CD4-positive, alpha-beta T cell (primary cell): ENCODE measurements around the gene TTC28. TPM values are rescaled to one million over a fixed set of nuclear protein-coding genes. Genes with fewer than 3 reads are reported as not detected.
"Not testable (repeated sequence)": the region's sequence is repeated elsewhere in the genome, so short reads cannot be mapped to it uniquely, and the experiment has no call there.

Source experiments
- ATAC-seq: fragments of 200-7000 bp; cut with Tn5 transposase; one replicate; pipeline ENCODE4 v1.10.0; 2022; ENCODE audit warnings: mild to moderate bottlenecking; ENCODE audit not compliant: poor library complexity
- CTCF ChIA-PET: fragments of 350-600 bp; sonication (Branson Sonifier 250); formaldehyde crosslinking; loops from one replicate; lab custom pipeline; 2021; ENCODE audit warnings: antibody characterized with exemption, inconsistent platforms; lab: Charles Lee
- POLR2A ChIA-PET: fragments of 350-600 bp; sonication (Branson Sonifier 250); formaldehyde crosslinking; loops from one replicate; lab custom pipeline; 2021; ENCODE audit warnings: antibody characterized with exemption, inconsistent platforms; lab: Charles Lee
- DNase-seq, 14 experiments: peaks; one replicate each; pipeline ENCODE4 v3.0.0-alpha.2; 2013 to 2020; ENCODE audit warnings: mixed read lengths in 2 of 14
- H3K27ac ChIP-seq, 2 donors: one replicate each; pipeline versions ENCODE4 v1.5.1 to v1.7.0; 2013; ENCODE audit warnings: low read length in 2 of 2, low read depth in 1 of 2, mild to moderate bottlenecking in 1 of 2
- H3K27me3 ChIP-seq, 2 experiments: 1 replicate in 1 of 2; 2 replicates in 1 of 2; pipeline versions ENCODE4 v1.6.1 to v1.7.0; 2013; ENCODE audit warnings: low read length in 2 of 2, control low read depth in 1 of 2, mild to moderate bottlenecking in 1 of 2, moderate library complexity in 1 of 2; ENCODE audit not compliant: insufficient read depth in 2 of 2, control insufficient read depth in 1 of 2
- H3K36me3 ChIP-seq: one replicate; pipeline ENCODE4 v1.6.1; 2013; ENCODE audit warnings: low read length, control low read depth; ENCODE audit not compliant: insufficient read depth
- H3K4me1 ChIP-seq: one replicate; pipeline ENCODE4 v1.6.1; 2013; ENCODE audit warnings: low read length, control low read depth; ENCODE audit not compliant: insufficient read depth
- H3K4me3 ChIP-seq: one replicate; pipeline ENCODE4 v1.5.1; 2013; ENCODE audit warnings: mild to moderate bottlenecking, low read length, moderate library complexity
- H3K9me3 ChIP-seq, 2 experiments: 1 replicate in 1 of 2; 2 replicates in 1 of 2; pipeline versions ENCODE4 v1.6.1 to v1.7.0; 2013; ENCODE audit warnings: low read length in 2 of 2, mild to moderate bottlenecking in 2 of 2, control low read depth in 1 of 2, moderate library complexity in 1 of 2; ENCODE audit not compliant: control insufficient read depth in 1 of 2, insufficient read depth in 1 of 2
- H3K27ac Mint-ChIP-seq: one replicate; pipeline ENCODE4 v1.8.0; 2020; ENCODE audit warnings: mixed read lengths
- H3K27me3 Mint-ChIP-seq: one replicate; pipeline ENCODE4 v1.8.0; 2021; ENCODE audit warnings: mixed read lengths
- H3K36me3 Mint-ChIP-seq: one replicate; pipeline ENCODE4 v1.8.0; 2021; ENCODE audit warnings: low read depth, mixed read lengths
- H3K4me1 Mint-ChIP-seq: one replicate; pipeline ENCODE4 v1.8.0; 2021; ENCODE audit warnings: low read depth, mixed read lengths
- H3K4me3 Mint-ChIP-seq: one replicate; pipeline ENCODE4 v1.8.0; 2020; ENCODE audit warnings: mild to moderate bottlenecking, mixed read lengths
- H3K9me3 Mint-ChIP-seq: one replicate; pipeline ENCODE4 v1.8.0; 2020; ENCODE audit warnings: mixed read lengths
- CTCF ChIP-seq: fragments of 200-600 bp; IDR thresholded peaks from one replicate; pipeline ENCODE4 v1.8.0; 2022; ENCODE audit warnings: antibody characterized with exemption, mild to moderate bottlenecking
- intact Hi-C, 2 experiments: fragments of 100-400 bp; cut with DNase I in 1 of 2; cut with micrococcal nuclease in 1 of 2; formaldehyde crosslinking; loops; one replicate each; pipeline versions ENCODE4 v1.15.1 to v1.9.0; 2023 to 2025; cut with DNase I, micrococcal nuclease
- total RNA-seq, 174 experiments: library from RNA in 2 of 174; stranded (reverse) in 2 of 174; gene quantifications; one replicate each; pipeline ENCODE4 v1.2.3 and lab custom pipeline; 2021 to 2026

Gene TTC28
- total RNA-seq, 2 experiments from 2014 or later, result 4.6 to 5.7 TPM

- Histone ChIP-seq H3K27ac (no peak overlapping the region), H3K9me3 (no peaks in the 10 kb centered on the region), H3K4me1 (no peaks in the 10 kb centered on the region), H3K4me3 (no peak overlapping the region), H3K27me3 (no peaks in the 10 kb centered on the region), H3K36me3 (no peaks in the 10 kb centered on the region)
- H3K27ac Mint-ChIP-seq, result no peak overlapping the region
- intact Hi-C loops, result no loop called here
- ATAC-seq (no peak), DNase-seq (no peak)
- CTCF ChIA-PET, result no interaction called here
- no peak overlapping the region for H3K4me3 Mint-ChIP-seq
- no peaks in the 10 kb centered on the region for H3K36me3 Mint-ChIP-seq
- POLR2A ChIA-PET, result no interaction called here
- H3K4me1 Mint-ChIP-seq, result no peaks in the 10 kb centered on the region
- H3K9me3 Mint-ChIP-seq, result no peaks in the 10 kb centered on the region
- no peak for TF ChIP-seq CTCF
- H3K27me3 Mint-ChIP-seq, result no peaks in the 10 kb centered on the region
Observed at GRCh38 chr22:28091486-28091885, 588.2 kb downstream of the TTC28 start.

GRCh38 chr22:28089541-28089940 lies 590.1 kb downstream of the TTC28 start:
- H3K4me1 ChIP-seq, H3K4me3 ChIP-seq, H3K27me3 ChIP-seq, H3K9me3 Mint-ChIP-seq, H3K27me3 Mint-ChIP-seq, POLR2A ChIA-PET, H3K27ac Mint-ChIP-seq, H3K4me1 Mint-ChIP-seq, DNase-seq, intact Hi-C loops, ATAC-seq, H3K27ac ChIP-seq, H3K36me3 Mint-ChIP-seq, H3K36me3 ChIP-seq, CTCF ChIA-PET, H3K9me3 ChIP-seq, H3K4me3 Mint-ChIP-seq: not testable (repeated sequence)

- intact Hi-C loops, result no loop called here
- Mint-ChIP-seq H3K36me3 (no peaks in the 10 kb centered on the region), H3K4me1 (no peaks in the 10 kb centered on the region), H3K27me3 (no peaks in the 10 kb centered on the region), H3K27ac (no peak overlapping the region), H3K4me3 (no peak overlapping the region), H3K9me3 (no peaks in the 10 kb centered on the region)
- CTCF ChIA-PET, result no interaction called here
- POLR2A ChIA-PET, result no interaction called here
- ATAC-seq (no peak), DNase-seq (no peak)
- H3K27ac ChIP-seq, result no peak overlapping the region
- no peak for TF ChIP-seq CTCF
- H3K4me1 ChIP-seq, result no peaks in the 10 kb centered on the region
- no peak overlapping the region for H3K4me3 ChIP-seq
- no peaks in the 10 kb centered on the region for H3K36me3 ChIP-seq
- no peaks in the 10 kb centered on the region for H3K9me3 ChIP-seq
- H3K27me3 ChIP-seq, result no peaks in the 10 kb centered on the region
Observed at GRCh38 chr22:28077166-28077565, 602.5 kb downstream of the TTC28 start.

GRCh38 chr22:28075358-28075981 lies 604.2 kb downstream of the TTC28 start:
- H3K9me3 Mint-ChIP-seq, result no peaks in the 10 kb centered on the region
- H3K36me3 Mint-ChIP-seq, result no peaks in the 10 kb centered on the region

More at GRCh38 chr22:28075358-28075981, 604.2 kb downstream of the TTC28 start:
- Mint-ChIP-seq H3K27me3 (no peaks in the 10 kb centered on the region), H3K27ac (no peak overlapping the region), H3K4me1 (no peaks in the 10 kb centered on the region), H3K4me3 (no peak overlapping the region)
- Histone ChIP-seq H3K27me3 (no peaks in the 10 kb centered on the region), H3K9me3 (no peaks in the 10 kb centered on the region), H3K4me3 (no peak overlapping the region), H3K4me1 (no peaks in the 10 kb centered on the region), H3K27ac (no peak overlapping the region), H3K36me3 (no peaks in the 10 kb centered on the region)
- ChIA-PET POLR2A (no interaction called here), CTCF (no interaction called here)
- intact Hi-C loops, result no loop called here
- TF ChIP-seq CTCF, result no peak
- no peak for DNase-seq
- no peak for ATAC-seq
